Neural cell (in vitro differentiated cells): ENCODE results near the gene TMEM116. TPM values are rescaled to one million over a fixed set of nuclear protein-coding genes. Genes with fewer than 3 reads are reported as not detected.

Source experiments
- H2AFZ ChIP-seq: fragments of 200-600, 300-800 bp; sonication (generic), shearing (Covaris generic); 2 replicates; pipeline ENCODE4 v1.6.0; 2014; ENCODE audit warnings: low read depth, mild to moderate bottlenecking, antibody characterized with exemption, low read length, moderate library complexity
- H3F3A ChIP-seq: fragments of 200-600 bp; shearing (Covaris generic); 2 replicates; pipeline ENCODE4 v1.6.1; 2016; ENCODE audit warnings: mild to moderate bottlenecking, moderate library complexity, mixed read lengths, antibody characterized with exemption, low read length; ENCODE audit not compliant: insufficient read depth, poor library complexity, severe bottlenecking
- H3K27ac ChIP-seq: fragments of 200-600, 300-800 bp; sonication (generic), shearing (Covaris generic); 2 replicates; pipeline ENCODE4 v1.5.1; 2014; ENCODE audit warnings: mild to moderate bottlenecking, low read length, moderate library complexity
- H3K27me3 ChIP-seq: fragments of 300-800, 200-600 bp; sonication (generic), shearing (Covaris generic); 2 replicates; pipeline ENCODE4 v1.6.0; 2014; ENCODE audit warnings: mild to moderate bottlenecking, low read depth, low read length, moderate library complexity; ENCODE audit not compliant: insufficient read depth
- H3K36me3 ChIP-seq: fragments of 300-800, 200-600 bp; sonication (generic), shearing (Covaris generic); 2 replicates; pipeline ENCODE4 v1.5.1; 2014; ENCODE audit warnings: mild to moderate bottlenecking, antibody characterized with exemption, low read length, moderate library complexity; ENCODE audit not compliant: insufficient read depth
- H3K4me2 ChIP-seq: fragments of 300-800, 200-600 bp; sonication (generic), shearing (Covaris generic); 2 replicates; pipeline ENCODE4 v1.6.0; 2014; ENCODE audit warnings: mild to moderate bottlenecking, low read length
- H3K4me3 ChIP-seq: fragments of 300-800, 200-600 bp; sonication (generic), shearing (Covaris generic); 2 replicates; pipeline ENCODE4 v1.5.1; 2014; ENCODE audit warnings: mild to moderate bottlenecking, low read length, moderate library complexity
- H3K79me2 ChIP-seq: fragments of 200-600 bp; shearing (Covaris generic); replicated peaks from 2 replicates; pipeline ENCODE4 v1.6.0; 2014; ENCODE audit warnings: mild to moderate bottlenecking, low read length, moderate library complexity; ENCODE audit not compliant: insufficient read depth
- H3K9ac ChIP-seq: fragments of 300-800, 200-600 bp; sonication (generic), shearing (Covaris generic); 2 replicates; pipeline ENCODE4 v1.6.1; 2016; ENCODE audit warnings: mild to moderate bottlenecking, low read length, mixed read lengths
- H3K9me2 ChIP-seq: fragments of 200-600 bp; shearing (Covaris generic); 2 replicates; pipeline ENCODE4 v1.6.1; 2016; ENCODE audit warnings: mild to moderate bottlenecking, low read length, mixed read lengths; ENCODE audit not compliant: insufficient read depth
- H3K9me3 ChIP-seq: fragments of 200-600, 300-800 bp; sonication (generic), shearing (Covaris generic); 2 replicates; pipeline ENCODE4 v1.6.1; 2016; ENCODE audit warnings: mild to moderate bottlenecking, mixed run types, low read length, moderate library complexity, mixed read lengths
- H4K20me1 ChIP-seq: fragments of 200-600 bp; shearing (Covaris generic); 2 replicates; pipeline ENCODE4 v1.6.1; 2016; ENCODE audit warnings: mild to moderate bottlenecking, mixed run types; ENCODE audit not compliant: insufficient read depth
- CTCF ChIP-seq: fragments of 450-650 bp; IDR thresholded peaks from 2 replicates; pipeline ENCODE4 v1.5.1; 2014; ENCODE audit warnings: antibody characterized with exemption, mild to moderate bottlenecking, moderate library complexity; ENCODE audit not compliant: poor library complexity, severe bottlenecking
- EP300 ChIP-seq: fragments of 450-650 bp; conservative IDR thresholded peaks from 2 replicates; pipeline ENCODE4 v1.6.1; 2014; ENCODE audit warnings: antibody characterized with exemption, mild to moderate bottlenecking, moderate library complexity; ENCODE audit not compliant: poor library complexity, severe bottlenecking
- EZH2 ChIP-seq: fragments of 200-600, 300-800 bp; shearing (Covaris generic), sonication (generic); IDR thresholded peaks from 2 replicates; pipeline ENCODE4 v1.6.1; 2014; ENCODE audit warnings: antibody characterized with exemption, low read length, borderline replicate concordance, mild to moderate bottlenecking; ENCODE audit not compliant: insufficient read depth, poor library complexity, severe bottlenecking
- MXI1 ChIP-seq: fragments of 450-650 bp; conservative IDR thresholded peaks from 2 replicates; pipeline ENCODE4 v1.6.1; 2014; ENCODE audit warnings: antibody characterized with exemption, mild to moderate bottlenecking; ENCODE audit not compliant: poor library complexity, severe bottlenecking
- POLR2AphosphoS5 ChIP-seq: IDR thresholded peaks from 2 replicates; pipeline ENCODE4 v1.6.1; 2012
- RAD21 ChIP-seq: fragments of 450-650 bp; conservative IDR thresholded peaks from 2 replicates; pipeline ENCODE4 v1.6.1; 2014; ENCODE audit warnings: antibody characterized with exemption, mild to moderate bottlenecking, moderate library complexity
- REST ChIP-seq: IDR thresholded peaks from 2 replicates; pipeline ENCODE4 v1.6.1; 2012; ENCODE audit warnings: borderline replicate concordance
- SMC3 ChIP-seq: fragments of 450-650 bp; conservative IDR thresholded peaks from 2 replicates; pipeline ENCODE4 v1.6.1; 2014; ENCODE audit warnings: antibody characterized with exemption, mild to moderate bottlenecking, moderate library complexity; ENCODE audit not compliant: poor library complexity
- TAF1 ChIP-seq: IDR thresholded peaks from 2 replicates; pipeline ENCODE4 v1.6.1; 2012; ENCODE audit warnings: low read depth
- polyA plus RNA-seq: library from polyadenylated mRNA; depleted of rRNA; stranded (reverse); fragments of >200 nt; gene quantifications from 2 replicates; pipeline ENCODE4 v1.2.3, GENCODE V29; 2014

The TMEM116 gene
- polyA plus RNA-seq, 1 donor from 2014 or later = 15.4 TPM

GRCh38 chr12:111901182-111901581 lies 111.8 kb downstream of the TMEM116 start:
- no peak overlapping the region for H3K27ac ChIP-seq
- no peaks in the 10 kb centered on the region for H3K27me3 ChIP-seq
- no peak overlapping the region for H2AFZ ChIP-seq
- H3K79me2 ChIP-seq = no peaks in the 10 kb centered on the region
- H3K4me2 ChIP-seq = no peak overlapping the region
- TF ChIP-seq MXI1 (no peak), POLR2AphosphoS5 (no peak), SMC3 (no peak), REST (no peak), TAF1 (no peak), CTCF (no peak), EP300 (no peak), EZH2 (no peak), RAD21 (no peak)
- no peaks in the 10 kb centered on the region for H4K20me1 ChIP-seq
- no peaks in the 10 kb centered on the region for H3F3A ChIP-seq
- H3K9me3 ChIP-seq = no peaks in the 10 kb centered on the region
- H3K4me3 ChIP-seq = no peak overlapping the region
- H3K9me2 ChIP-seq = no peaks in the 10 kb centered on the region
- H3K36me3 ChIP-seq = peaks cover 6% of the 10 kb centered on the region
- no peak overlapping the region for H3K9ac ChIP-seq

GRCh38 chr12:111894556-111894955 lies 118.4 kb downstream of the TMEM116 start:
- Histone ChIP-seq H3K9me2 (no peaks in the 10 kb centered on the region), H3K27me3 (no peaks in the 10 kb centered on the region), H3K27ac (no peak overlapping the region), H3K4me2 (no peak overlapping the region), H3K9ac (no peak overlapping the region), H3K36me3 (no peaks in the 10 kb centered on the region), H2AFZ (no peak overlapping the region), H3F3A (no peaks in the 10 kb centered on the region), H4K20me1 (no peaks in the 10 kb centered on the region), H3K9me3 (no peaks in the 10 kb centered on the region), H3K4me3 (no peak overlapping the region), H3K79me2 (no peaks in the 10 kb centered on the region)
- TF ChIP-seq EP300 (no peak), SMC3 (no peak), EZH2 (no peak), TAF1 (no peak), RAD21 (no peak), REST (no peak), MXI1 (no peak), POLR2AphosphoS5 (no peak), CTCF (no peak)
